ENCODE measurements around the gene CDH13.

DNA sequence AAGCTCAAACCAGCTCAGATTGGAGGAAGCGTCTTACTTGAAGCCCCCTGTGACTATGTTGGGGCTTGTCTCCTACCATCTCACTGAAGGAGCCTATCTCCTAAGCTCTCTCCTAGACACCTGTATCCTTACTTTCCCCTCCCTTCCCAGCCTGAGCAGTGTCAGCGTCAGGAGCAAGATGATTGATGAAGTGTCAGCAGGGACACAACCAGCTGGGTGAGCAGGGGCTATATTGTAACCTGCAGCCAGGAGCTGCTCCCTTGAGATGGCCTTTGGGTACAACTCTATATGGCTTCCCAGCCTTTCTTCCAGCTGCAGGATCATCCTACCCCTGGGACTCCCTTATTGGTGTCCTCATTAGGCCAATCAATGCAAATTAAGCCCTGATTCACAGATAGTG, 1097.8 kb downstream of the CDH13 start:
- TF ChIP-seq, protein P1, sequence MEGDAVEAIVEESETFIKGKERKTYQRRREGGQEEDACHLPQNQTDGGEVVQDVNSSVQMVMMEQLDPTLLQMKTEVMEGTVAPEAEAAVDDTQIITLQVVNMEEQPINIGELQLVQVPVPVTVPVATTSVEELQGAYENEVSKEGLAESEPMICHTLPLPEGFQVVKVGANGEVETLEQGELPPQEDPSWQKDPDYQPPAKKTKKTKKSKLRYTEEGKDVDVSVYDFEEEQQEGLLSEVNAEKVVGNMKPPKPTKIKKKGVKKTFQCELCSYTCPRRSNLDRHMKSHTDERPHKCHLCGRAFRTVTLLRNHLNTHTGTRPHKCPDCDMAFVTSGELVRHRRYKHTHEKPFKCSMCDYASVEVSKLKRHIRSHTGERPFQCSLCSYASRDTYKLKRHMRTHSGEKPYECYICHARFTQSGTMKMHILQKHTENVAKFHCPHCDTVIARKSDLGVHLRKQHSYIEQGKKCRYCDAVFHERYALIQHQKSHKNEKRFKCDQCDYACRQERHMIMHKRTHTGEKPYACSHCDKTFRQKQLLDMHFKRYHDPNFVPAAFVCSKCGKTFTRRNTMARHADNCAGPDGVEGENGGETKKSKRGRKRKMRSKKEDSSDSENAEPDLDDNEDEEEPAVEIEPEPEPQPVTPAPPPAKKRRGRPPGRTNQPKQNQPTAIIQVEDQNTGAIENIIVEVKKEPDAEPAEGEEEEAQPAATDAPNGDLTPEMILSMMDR (conservative IDR thresholded peaks at IDR 0.05; ENCODE audit: low read length) = no peak
- no peak for TF ChIP-seq EZH2phosphoT487 (IDR thresholded peaks at IDR 0.05; ENCODE audit: borderline replicate concordance, low read depth, low read length)

All from OCI-LY7 (cell line).